IMR-90 (cell line): ENCODE data around the gene WDR27. TPM values are rescaled to one million over a fixed set of nuclear protein-coding genes. Genes with fewer than 3 reads are reported as not detected.

ENCODE experiments used
- ATAC-seq: fragments of 200-7000 bp; cut with Tn5 transposase; 2 replicates; pipeline ENCODE4 v1.9.1; 2020; ENCODE audit warnings: low read depth, mild to moderate bottlenecking, moderate library complexity
- BruUV-seq: library from RNA; stranded (reverse); fragments of 400-500 nt; replicated peaks from 2 replicates; lab custom pipeline; 2021; lab: Mats Ljungman, UMichigan
- CTCF ChIA-PET: fragments of 300-600 bp; formaldehyde crosslinking; extraction: SDS; loops from one replicate; lab custom pipeline; 2021; ENCODE audit warnings: antibody characterized with exemption; lab: Yijun Ruan, JAX
- POLR2A ChIA-PET: fragments of 300-600 bp; sonication (Branson Sonifier 250); formaldehyde crosslinking; loops from one replicate; lab custom pipeline; 2022; ENCODE audit warnings: antibody characterized with exemption; ENCODE audit not compliant: unreplicated experiment; lab: Charles Lee
- DNase-seq: peaks from one replicate; pipeline ENCODE4 v3.0.0; 2013
- H2AFZ ChIP-seq: replicated peaks from 2 replicates; pipeline ENCODE3; 2013; ENCODE audit warnings: low read length, mild to moderate bottlenecking; ENCODE audit not compliant: poor library complexity
- H2AK5ac ChIP-seq: 2 replicates; pipeline ENCODE4 v1.6.1; 2013; ENCODE audit warnings: low read depth, low read length, inconsistent platforms
- H2AK9ac ChIP-seq: replicated peaks from 2 replicates; pipeline ENCODE3; 2013; ENCODE audit warnings: mild to moderate bottlenecking, low read depth, low read length, moderate library complexity; ENCODE audit not compliant: poor library complexity
- H2BK120ac ChIP-seq: 2 replicates; pipeline ENCODE4 v1.6.1; 2013; ENCODE audit warnings: low read depth, low read length, inconsistent platforms
- H2BK15ac ChIP-seq: 3 replicates; pipeline ENCODE4 v1.6.1; 2013; ENCODE audit warnings: low read depth, low read length, inconsistent platforms
- H2BK20ac ChIP-seq: 2 replicates; pipeline ENCODE4 v1.6.1; 2013; ENCODE audit warnings: low read depth, mild to moderate bottlenecking, inconsistent platforms, low read length, moderate library complexity
- H2BK5ac ChIP-seq: 2 replicates; pipeline ENCODE4 v1.6.1; 2013; ENCODE audit warnings: mild to moderate bottlenecking, low read depth, low read length, inconsistent platforms; ENCODE audit not compliant: poor library complexity, severe bottlenecking
- H3K14ac ChIP-seq: replicated peaks from 2 replicates; pipeline ENCODE4 v1.6.1; 2013; ENCODE audit warnings: low read depth, low read length, inconsistent platforms
- H3K18ac ChIP-seq: 2 replicates; pipeline ENCODE4 v1.6.1; 2013; ENCODE audit warnings: low read depth, low read length, control low read depth
- H3K23ac ChIP-seq: 2 replicates; pipeline ENCODE4 v1.6.1; 2013; ENCODE audit warnings: low read depth, low read length, inconsistent platforms
- H3K27ac ChIP-seq: 2 replicates; pipeline ENCODE4 v1.5.1; 2013; ENCODE audit warnings: mild to moderate bottlenecking, control low read depth, low read length; ENCODE audit not compliant: insufficient read depth
- H3K27me3 ChIP-seq: 2 replicates; pipeline ENCODE4 v1.6.1; 2013; ENCODE audit warnings: low read length; ENCODE audit not compliant: control insufficient read depth, insufficient read depth
- H3K36me3 ChIP-seq: 2 replicates; pipeline ENCODE4 v1.6.1; 2013; ENCODE audit warnings: low read length, mixed read lengths; ENCODE audit not compliant: control insufficient read depth, insufficient read depth
- H3K4ac ChIP-seq: 2 replicates; pipeline ENCODE4 v1.6.1; 2013; ENCODE audit warnings: low read depth, low read length, inconsistent platforms
- H3K4me1 ChIP-seq: 2 replicates; pipeline ENCODE4 v1.6.1; 2013; ENCODE audit warnings: low read length, mixed read lengths; ENCODE audit not compliant: control insufficient read depth, insufficient read depth
- H3K4me2 ChIP-seq: 2 replicates; pipeline ENCODE4 v1.6.1; 2013; ENCODE audit warnings: low read depth, mild to moderate bottlenecking, control low read depth, low read length, moderate library complexity
- H3K4me3 ChIP-seq: 2 replicates; pipeline ENCODE4 v1.5.1; 2013; ENCODE audit warnings: low read depth, mild to moderate bottlenecking, control low read depth, low read length, moderate library complexity; ENCODE audit not compliant: insufficient read depth
- H3K56ac ChIP-seq: 2 replicates; pipeline ENCODE4 v1.6.1; 2013; ENCODE audit warnings: low read length, inconsistent platforms; ENCODE audit not compliant: insufficient read depth; ENCODE audit errors: extremely low read depth
- H3K79me1 ChIP-seq, 2 experiments: 2 replicates each; pipeline ENCODE4 v1.6.1; 2013; ENCODE audit warnings: low read length in 2 of 2, inconsistent platforms in 1 of 2, low read depth in 1 of 2
- H3K9ac ChIP-seq: 2 replicates; pipeline ENCODE4 v1.6.1; 2013; ENCODE audit warnings: low read depth, low read length, control low read depth
- H3K9me1 ChIP-seq: 2 replicates; pipeline ENCODE4 v1.6.1; 2013; ENCODE audit warnings: low read length, inconsistent platforms; ENCODE audit not compliant: insufficient read depth
- H3K9me3 ChIP-seq: 2 replicates; pipeline ENCODE4 v1.6.1; 2013; ENCODE audit warnings: low read length; ENCODE audit not compliant: control insufficient read depth, insufficient read depth
- H4K20me1 ChIP-seq: 2 replicates; pipeline ENCODE4 v1.6.1; 2013; ENCODE audit warnings: low read length, inconsistent platforms; ENCODE audit not compliant: insufficient read depth
- H4K5ac ChIP-seq: 2 replicates; pipeline ENCODE4 v1.6.1; 2013; ENCODE audit warnings: mild to moderate bottlenecking, low read depth, low read length, control low read depth
- H4K8ac ChIP-seq, 2 experiments: 2 replicates each; pipeline ENCODE4 v1.6.1; 2013; ENCODE audit warnings: low read depth in 2 of 2, low read length in 2 of 2, control low read depth in 1 of 2, inconsistent platforms in 1 of 2
- H4K91ac ChIP-seq: 2 replicates; pipeline ENCODE4 v1.6.1; 2013; ENCODE audit warnings: low read depth, low read length, inconsistent platforms; ENCODE audit not compliant: insufficient read depth
- BHLHE40 ChIP-seq: fragments of 150-350 bp; IDR thresholded peaks from 2 replicates; pipeline ENCODE4 v1.6.1; 2016; ENCODE audit warnings: mild to moderate bottlenecking, low read depth, low read length
- CEBPB ChIP-seq: IDR thresholded peaks from 2 replicates; pipeline ENCODE4 v1.6.1; 2012; ENCODE audit warnings: low read depth, low read length, improper control_type of control experiment
- CHD1 ChIP-seq: IDR thresholded peaks from 2 replicates; pipeline ENCODE4 v1.6.1; 2012; ENCODE audit warnings: low read depth, low read length, improper control_type of control experiment
- CTCF ChIP-seq: conservative IDR thresholded peaks from 2 replicates; pipeline ENCODE4 v1.5.1; 2012; ENCODE audit warnings: mild to moderate bottlenecking, low read depth, low read length, improper control_type of control experiment
- ELK1 ChIP-seq: fragments of 150-350 bp; IDR thresholded peaks from 2 replicates; pipeline ENCODE4 v1.6.1; 2016; ENCODE audit warnings: low read depth, mild to moderate bottlenecking, low read length, moderate library complexity, borderline replicate concordance
- FOS ChIP-seq: fragments of 150-350 bp; IDR thresholded peaks from 2 replicates; pipeline ENCODE4 v1.6.1; 2016; ENCODE audit warnings: low read depth, low read length
- MAFK ChIP-seq: IDR thresholded peaks from 2 replicates; pipeline ENCODE4 v1.6.1; 2012; ENCODE audit warnings: low read depth, low read length, improper control_type of control experiment
- MAZ ChIP-seq: IDR thresholded peaks from 2 replicates; pipeline ENCODE4 v1.6.1; 2012; ENCODE audit warnings: low read depth, mild to moderate bottlenecking, low read length, improper control_type of control experiment, moderate library complexity, borderline replicate concordance
- MXI1 ChIP-seq: IDR thresholded peaks from 2 replicates; pipeline ENCODE4 v1.6.1; 2012; ENCODE audit warnings: low read depth, mild to moderate bottlenecking, low read length, moderate library complexity, borderline replicate concordance
- NFE2L2 ChIP-seq: fragments of 150-350 bp; IDR thresholded peaks from 2 replicates; pipeline ENCODE4 v1.6.1; 2016; ENCODE audit warnings: low read depth, mild to moderate bottlenecking, low read length
- POLR2A ChIP-seq: IDR thresholded peaks from 2 replicates; pipeline ENCODE4 v1.6.1; 2012; ENCODE audit warnings: mild to moderate bottlenecking, low read depth, low read length
- RAD21 ChIP-seq: IDR thresholded peaks from 2 replicates; pipeline ENCODE4 v1.6.1; 2012; ENCODE audit warnings: low read length, improper control_type of control experiment
- RCOR1 ChIP-seq: IDR thresholded peaks from 2 replicates; pipeline ENCODE4 v1.6.1; 2012; ENCODE audit warnings: mild to moderate bottlenecking, low read length, improper control_type of control experiment; ENCODE audit not compliant: insufficient replicate concordance
- RFX5 ChIP-seq: IDR thresholded peaks from 2 replicates; pipeline ENCODE4 v1.8.0; 2012; ENCODE audit warnings: low read depth, mild to moderate bottlenecking, low read length, moderate library complexity
- SMC3 ChIP-seq: fragments of 150-350 bp; IDR thresholded peaks from 2 replicates; pipeline ENCODE4 v1.6.1; 2016; ENCODE audit warnings: low read depth, mild to moderate bottlenecking, antibody characterized with exemption, low read length, moderate library complexity
- USF2 ChIP-seq: fragments of 150-350 bp; IDR thresholded peaks from 2 replicates; pipeline ENCODE4 v1.6.1; 2017; ENCODE audit warnings: mild to moderate bottlenecking, antibody characterized with exemption, low read length, low read depth
- WGBS, 2 experiments: methylation state at CpG; one replicate each; pipeline versions ENCODE4 v1.1.5 to v1.1.7; 2013; ENCODE audit warnings: missing lambda C conversion rate in 2 of 2; ENCODE audit not compliant: insufficient read length in 1 of 2; ENCODE audit errors: extremely low coverage in 2 of 2; 5-methylcytosine and 5-hydroxymethylcytosine counted together
- dilution Hi-C: fragments of 300-500 bp; cut with HindIII; formaldehyde crosslinking; loops from one replicate; pipeline ENCODE4 v1.14.3; 2018; ENCODE audit warnings: low sequenced_read_pairs; ENCODE audit not compliant: unreplicated experiment
- in situ Hi-C: fragments of 300-500 bp; cut with MboI; formaldehyde crosslinking; loops from 3 replicates; pipeline ENCODE4 v1.14.3; 2019; ENCODE audit warnings: low sequenced_read_pairs, inconsistent platforms, mixed read lengths
- intact Hi-C: fragments of 100-400 bp; cut with micrococcal nuclease; formaldehyde crosslinking; loops from 2 replicates; pipeline ENCODE4 v1.10.0; 2022
- polyA plus RNA-seq, 3 experiments: library from polyadenylated mRNA; depleted of rRNA; stranded (reverse); fragments of >200 nt; gene quantifications; 2 replicates each; pipeline ENCODE4 v1.2.3, GENCODE V29; 2012; ENCODE audit warnings: low replicate concordance in 1 of 3
- total RNA-seq: library from RNA; depleted of rRNA; stranded (reverse); fragments of >200 nt; gene quantifications from 2 replicates; pipeline ENCODE4 v1.2.3, GENCODE V29; 2012

WDR27 gene
- total and polyA plus RNA-seq, 2 of the 4 experiments (the other 2 are of a cell fraction): 7.0 to 18.5 TPM

- H4K5ac ChIP-seq: no peak overlapping the region
- H2BK5ac ChIP-seq: no peak overlapping the region
- H3K9me3 ChIP-seq: no peaks in the 10 kb centered on the region
- no peak overlapping the region for H2AK5ac ChIP-seq
- H2BK120ac ChIP-seq: no peak overlapping the region
- no peak overlapping the region for H3K56ac ChIP-seq
- intact Hi-C loops: no loop called here
- no peak overlapping the region for H3K23ac ChIP-seq
- DNase-seq: peak; percentile 18
- H4K20me1 ChIP-seq: no peaks in the 10 kb centered on the region
- no peak overlapping the region for H2AK9ac ChIP-seq
- no peak overlapping the region for H3K27ac ChIP-seq
- POLR2A ChIA-PET: no interaction called here
- H3K18ac ChIP-seq: no peak overlapping the region
- H3K4ac ChIP-seq: peak overlapping the region; percentile 10; the same call in 1 of the 2 replicates
- H2AFZ ChIP-seq: no peak overlapping the region
- no peaks in the 10 kb centered on the region for H3K27me3 ChIP-seq
- 71% methylated on average over 12 of the region's 15 CpGs; no CpG with 5 or more reads in 1 of the 2 experiments for WGBS, 2 experiments
- H3K9ac ChIP-seq: no peak overlapping the region
- dilution Hi-C loops: no loop called here
- H3K9me1 ChIP-seq: no peaks in the 10 kb centered on the region; the same call in 1 of the 2 replicates
- in situ Hi-C loops: no loop called here
- no peak overlapping the region for H4K91ac ChIP-seq
- no peaks in the 10 kb centered on the region for H3K79me1 ChIP-seq
- no peaks in the 10 kb centered on the region for H3K4me1 ChIP-seq
- no peak overlapping the region for H3K4me2 ChIP-seq
- H2BK15ac ChIP-seq: no peak overlapping the region
- no peaks in the 10 kb centered on the region for H3K36me3 ChIP-seq
- CTCF ChIA-PET: interaction anchor here (0.6 to 1.3 kb wide), 3 partner anchors 9 to 19 kb away, joined by 3 to 4 read pairs (median 3); no protein-coding TSS in a partner anchor
- BruUV-seq: no TSS peak
- H4K8ac ChIP-seq: no peak overlapping the region
- H3K4me3 ChIP-seq: no peak overlapping the region
- TF ChIP-seq SMC3 (no peak), CEBPB (no peak), MXI1 (no peak), BHLHE40 (no peak), USF2 (no peak), RAD21 (peak; percentile 27), RFX5 (no peak), NFE2L2 (no peak), CTCF (peak; percentile 31; the same call in 1 of the 2 replicates), ELK1 (no peak), RCOR1 (no peak), POLR2A (no peak), MAFK (no peak), MAZ (no peak), CHD1 (no peak), FOS (no peak)
- H2BK20ac ChIP-seq: no peak overlapping the region
- no peak overlapping the region for H3K14ac ChIP-seq
- peak; percentile 66 for ATAC-seq
These were observed 280.8 kb downstream of the WDR27 start for GRCh38 chr6:169420912-169421543.
